Parathyroid adenoma (tissue), 2 donors: ENCODE data around the gene USF2.
"Not testable (repeated sequence)": the region's sequence is repeated elsewhere in the genome, so short reads cannot be mapped to it uniquely, and the experiment has no call there.

Experiments used
- H2AFZ ChIP-seq: fragments of 300-600 bp; sonication (generic); one replicate; pipeline ENCODE4 v1.7.0; 2017; ENCODE audit warnings: antibody characterized with exemption, mild to moderate bottlenecking
- H3K27ac ChIP-seq: fragments of 300-600 bp; sonication (generic); one replicate; pipeline ENCODE4 v1.7.0; 2017
- H3K27me3 ChIP-seq: fragments of 300-600 bp; sonication (generic); one replicate; pipeline ENCODE4 v1.7.0; 2017; ENCODE audit warnings: low read length; ENCODE audit not compliant: control insufficient read depth, insufficient read depth
- H3K36me3 ChIP-seq: fragments of 300-600 bp; sonication (generic); one replicate; pipeline ENCODE4 v1.7.0; 2017; ENCODE audit warnings: low read length; ENCODE audit not compliant: control insufficient read depth, insufficient read depth
- H3K4me1 ChIP-seq: fragments of 300-600 bp; sonication (generic); one replicate; pipeline ENCODE4 v1.7.0; 2017; ENCODE audit warnings: control low read depth
- H3K4me2 ChIP-seq: fragments of 300-600 bp; sonication (generic); one replicate; pipeline ENCODE4 v1.7.0; 2017; ENCODE audit warnings: low read length
- H3K4me3 ChIP-seq: fragments of 300-600 bp; sonication (generic); one replicate; pipeline ENCODE4 v1.7.0; 2017; ENCODE audit warnings: low read depth, low read length
- H3K79me2 ChIP-seq: fragments of 300-600 bp; sonication (generic); one replicate; pipeline ENCODE4 v1.7.0; 2017; ENCODE audit warnings: control low read depth
- H3K9ac ChIP-seq: fragments of 300-600 bp; sonication (generic); one replicate; pipeline ENCODE4 v1.7.0; 2017; ENCODE audit warnings: mild to moderate bottlenecking
- H3K9me3 ChIP-seq: fragments of 300-600 bp; sonication (generic); one replicate; pipeline ENCODE4 v1.7.0; 2017; ENCODE audit warnings: low read length; ENCODE audit not compliant: control insufficient read depth
- TF ChIP-seq, protein P1 (sequence below): fragments of 300-600 bp; sonication (generic); IDR thresholded peaks from one replicate; pipeline ENCODE4 v1.7.0; 2017; ENCODE audit warnings: antibody characterized with exemption, mild to moderate bottlenecking
- donor health status: primary hyperparathyroidism.

The USF2 gene, protein sequence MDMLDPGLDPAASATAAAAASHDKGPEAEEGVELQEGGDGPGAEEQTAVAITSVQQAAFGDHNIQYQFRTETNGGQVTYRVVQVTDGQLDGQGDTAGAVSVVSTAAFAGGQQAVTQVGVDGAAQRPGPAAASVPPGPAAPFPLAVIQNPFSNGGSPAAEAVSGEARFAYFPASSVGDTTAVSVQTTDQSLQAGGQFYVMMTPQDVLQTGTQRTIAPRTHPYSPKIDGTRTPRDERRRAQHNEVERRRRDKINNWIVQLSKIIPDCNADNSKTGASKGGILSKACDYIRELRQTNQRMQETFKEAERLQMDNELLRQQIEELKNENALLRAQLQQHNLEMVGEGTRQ

GRCh38 chr19:35268536-35269437 is at the start of gene USF2:
Gene USF2, plus strand, starts transcription at chr19:35268962. Its CDS starts 140 bp downstream, at chr19:35269102.
- Histone ChIP-seq H3K4me2 (peak within 1 kb of the TSS; percentile 95), H3K27ac (peak within 1 kb of the TSS; percentile 92), H3K27me3 (no peaks in the 10 kb centered on the region), H3K79me2 (peaks cover 27% of the 10 kb centered on the region), H3K9me3 (no peaks in the 10 kb centered on the region), H2AFZ (peak within 1 kb of the TSS; percentile 84), H3K4me1 (peaks cover 20% of the 10 kb centered on the region), H3K36me3 (no peaks in the 10 kb centered on the region), H3K9ac (peak within 1 kb of the TSS; percentile 9), H3K4me3 (peak within 1 kb of the TSS; percentile 95)
- TF ChIP-seq, protein P1, sequence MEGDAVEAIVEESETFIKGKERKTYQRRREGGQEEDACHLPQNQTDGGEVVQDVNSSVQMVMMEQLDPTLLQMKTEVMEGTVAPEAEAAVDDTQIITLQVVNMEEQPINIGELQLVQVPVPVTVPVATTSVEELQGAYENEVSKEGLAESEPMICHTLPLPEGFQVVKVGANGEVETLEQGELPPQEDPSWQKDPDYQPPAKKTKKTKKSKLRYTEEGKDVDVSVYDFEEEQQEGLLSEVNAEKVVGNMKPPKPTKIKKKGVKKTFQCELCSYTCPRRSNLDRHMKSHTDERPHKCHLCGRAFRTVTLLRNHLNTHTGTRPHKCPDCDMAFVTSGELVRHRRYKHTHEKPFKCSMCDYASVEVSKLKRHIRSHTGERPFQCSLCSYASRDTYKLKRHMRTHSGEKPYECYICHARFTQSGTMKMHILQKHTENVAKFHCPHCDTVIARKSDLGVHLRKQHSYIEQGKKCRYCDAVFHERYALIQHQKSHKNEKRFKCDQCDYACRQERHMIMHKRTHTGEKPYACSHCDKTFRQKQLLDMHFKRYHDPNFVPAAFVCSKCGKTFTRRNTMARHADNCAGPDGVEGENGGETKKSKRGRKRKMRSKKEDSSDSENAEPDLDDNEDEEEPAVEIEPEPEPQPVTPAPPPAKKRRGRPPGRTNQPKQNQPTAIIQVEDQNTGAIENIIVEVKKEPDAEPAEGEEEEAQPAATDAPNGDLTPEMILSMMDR = no peak

DNA sequence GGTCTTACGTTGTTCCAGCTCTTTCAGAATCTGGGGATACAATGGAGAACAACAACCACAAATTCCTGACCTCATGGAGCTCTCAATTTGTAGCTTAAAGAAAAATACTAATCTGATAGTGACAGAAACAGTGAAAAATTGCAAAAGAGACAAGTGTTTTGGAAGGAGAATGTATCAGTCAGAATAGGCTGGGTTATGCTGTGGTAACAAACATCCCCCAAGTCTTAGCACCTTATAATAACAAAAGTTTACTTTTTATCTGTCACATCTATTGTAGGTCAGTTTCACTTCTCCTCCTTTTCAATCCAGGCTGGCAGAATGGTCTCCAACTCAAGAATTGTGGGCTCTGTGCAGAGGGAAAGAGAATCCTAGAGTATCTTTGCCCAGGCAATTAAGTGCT is 49.8 kb upstream of the USF2 start:
- H3K27me3 ChIP-seq = no peaks in the 10 kb centered on the region
- H3K36me3 ChIP-seq = no peaks in the 10 kb centered on the region
- H2AFZ ChIP-seq = no peak overlapping the region
- H3K4me1 ChIP-seq = peaks cover 9% of the 10 kb centered on the region
- no peak overlapping the region for H3K4me2 ChIP-seq
- H3K79me2 ChIP-seq = no peaks in the 10 kb centered on the region
- H3K27ac ChIP-seq = no peak overlapping the region
- H3K9ac ChIP-seq = no peak overlapping the region
- TF ChIP-seq, protein P1 = no peak
- no peak overlapping the region for H3K4me3 ChIP-seq
- H3K9me3 ChIP-seq = no peaks in the 10 kb centered on the region

- Histone ChIP-seq H3K36me3 (no peaks in the 10 kb centered on the region), H3K27ac (no peak overlapping the region), H3K4me3 (no peak overlapping the region), H2AFZ (no peak overlapping the region), H3K4me1 (no peaks in the 10 kb centered on the region), H3K9me3 (no peaks in the 10 kb centered on the region), H3K79me2 (no peaks in the 10 kb centered on the region), H3K4me2 (no peak overlapping the region), H3K27me3 (no peaks in the 10 kb centered on the region), H3K9ac (no peak overlapping the region)
- TF ChIP-seq, protein P1 = no peak
These were observed 48.3 kb upstream of the USF2 start for GRCh38 chr19:35220315-35220921.

DNA sequence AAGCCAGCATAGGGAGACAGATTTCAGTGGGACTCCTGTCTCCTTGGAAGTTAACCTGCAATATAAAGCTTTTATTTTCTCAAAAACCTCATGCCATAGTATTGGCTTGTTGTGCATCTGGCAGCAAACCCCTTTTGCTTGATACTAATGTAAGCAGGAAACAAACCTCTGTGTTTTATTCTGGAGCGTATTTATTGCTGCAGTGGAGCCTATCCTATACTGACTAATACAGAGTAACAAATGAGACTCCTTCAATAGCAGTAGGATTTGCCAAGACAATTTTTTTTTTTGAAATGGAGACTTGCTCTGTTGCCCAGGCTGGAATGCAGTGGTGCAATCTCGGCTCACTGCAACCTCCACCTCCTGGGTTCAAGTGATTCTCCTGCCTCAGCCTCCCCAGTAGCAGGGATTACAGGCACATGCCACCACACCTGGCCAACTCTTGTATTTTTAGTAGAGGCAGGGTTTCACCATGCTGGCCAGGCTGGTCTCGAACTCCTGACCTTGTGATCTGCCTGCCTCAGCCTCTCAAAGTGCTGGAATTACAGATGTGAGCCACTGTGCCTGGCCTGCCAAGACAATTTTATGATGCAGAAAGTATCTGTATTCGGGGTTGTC is 47.7 kb upstream of the USF2 start:
- H3K4me2 ChIP-seq, H3K4me1 ChIP-seq, H3K36me3 ChIP-seq, H2AFZ ChIP-seq, H3K27ac ChIP-seq, H3K4me3 ChIP-seq, H3K9ac ChIP-seq, H3K79me2 ChIP-seq, H3K27me3 ChIP-seq, H3K9me3 ChIP-seq: not testable (repeated sequence)
